Activated CD8-positive, alpha-beta memory T cell treated with anti-CD3 and anti-CD28 coated beads, Interleukin-2, amount 10 ng/mL, durations not matched to agents 7 days and 5 days (primary cell): ENCODE data around the gene LXN. TPM values are rescaled to one million over a fixed set of nuclear protein-coding genes. Genes with fewer than 3 reads are reported as not detected.

Source experiments
- ATAC-seq: fragments of 150-1000 bp; cut with Tn5 transposase; one replicate; pipeline ENCODE4 v1.10.0; 2021; ENCODE audit warnings: moderate library complexity
- CTCF ChIA-PET: fragments of 350-600 bp; sonication (Branson Sonifier 250); formaldehyde crosslinking; loops from one replicate; lab custom pipeline; 2021; ENCODE audit warnings: antibody characterized with exemption; lab: Charles Lee
- DNase-seq: peaks from one replicate; pipeline ENCODE4 v3.0.0-alpha.2; 2020
- H3K27ac Mint-ChIP-seq: one replicate; pipeline ENCODE4 v1.8.0; 2021; ENCODE audit warnings: mild to moderate bottlenecking, mixed read lengths
- H3K27me3 Mint-ChIP-seq: one replicate; pipeline ENCODE4 v1.8.0; 2021; ENCODE audit warnings: mixed read lengths
- H3K36me3 Mint-ChIP-seq: one replicate; pipeline ENCODE4 v1.8.0; 2021; ENCODE audit warnings: mild to moderate bottlenecking, mixed read lengths
- H3K4me1 Mint-ChIP-seq: one replicate; pipeline ENCODE4 v1.8.0; 2021; ENCODE audit warnings: mixed read lengths
- H3K4me3 Mint-ChIP-seq: one replicate; pipeline ENCODE4 v1.8.0; 2021; ENCODE audit warnings: mild to moderate bottlenecking, moderate library complexity, mixed read lengths
- H3K9me3 Mint-ChIP-seq: one replicate; pipeline ENCODE4 v1.8.0; 2022; ENCODE audit warnings: low read depth, mixed read lengths
- total RNA-seq, 2 experiments: library from RNA; stranded (reverse); gene quantifications; one replicate each; pipeline ENCODE4 v1.2.3, GENCODE V29; 2021

LXN gene
- total RNA-seq, 2 experiments from 2014 or later: 6.7 to 7.5 TPM

DNA sequence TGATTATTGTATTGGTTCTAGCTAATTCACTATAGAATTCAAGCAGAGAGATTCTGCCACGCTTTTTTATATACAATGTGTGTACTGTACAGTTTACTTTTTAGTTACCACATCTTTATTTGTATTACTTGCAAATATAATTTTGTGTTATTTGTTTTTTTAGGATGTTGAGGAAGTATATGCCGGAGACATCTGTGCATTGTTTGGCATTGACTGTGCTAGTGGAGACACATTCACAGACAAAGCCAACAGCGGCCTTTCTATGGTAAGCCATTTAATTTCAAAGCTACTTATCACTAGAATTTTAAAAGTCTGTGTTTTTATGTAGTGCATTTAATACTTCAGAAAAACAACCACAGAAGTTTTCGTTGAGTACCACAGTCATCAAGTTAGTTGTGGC lies 11.7 kb downstream of the LXN start:
- CTCF ChIA-PET: interaction anchor here (1.0 to 5.6 kb wide), 7 partner anchors 10 to 134 kb away, joined by 4 to 46 read pairs (median 12); partner anchors contain the start of genes GFM1 and LXN
- Mint-ChIP-seq H3K4me3 (no peak overlapping the region), H3K9me3 (no peaks in the 10 kb centered on the region), H3K4me1 (peaks cover 7% of the 10 kb centered on the region), H3K27me3 (no peaks in the 10 kb centered on the region), H3K36me3 (peaks cover 28% of the 10 kb centered on the region), H3K27ac (no peak overlapping the region)
- DNase-seq (no peak), ATAC-seq (no peak)

DNA sequence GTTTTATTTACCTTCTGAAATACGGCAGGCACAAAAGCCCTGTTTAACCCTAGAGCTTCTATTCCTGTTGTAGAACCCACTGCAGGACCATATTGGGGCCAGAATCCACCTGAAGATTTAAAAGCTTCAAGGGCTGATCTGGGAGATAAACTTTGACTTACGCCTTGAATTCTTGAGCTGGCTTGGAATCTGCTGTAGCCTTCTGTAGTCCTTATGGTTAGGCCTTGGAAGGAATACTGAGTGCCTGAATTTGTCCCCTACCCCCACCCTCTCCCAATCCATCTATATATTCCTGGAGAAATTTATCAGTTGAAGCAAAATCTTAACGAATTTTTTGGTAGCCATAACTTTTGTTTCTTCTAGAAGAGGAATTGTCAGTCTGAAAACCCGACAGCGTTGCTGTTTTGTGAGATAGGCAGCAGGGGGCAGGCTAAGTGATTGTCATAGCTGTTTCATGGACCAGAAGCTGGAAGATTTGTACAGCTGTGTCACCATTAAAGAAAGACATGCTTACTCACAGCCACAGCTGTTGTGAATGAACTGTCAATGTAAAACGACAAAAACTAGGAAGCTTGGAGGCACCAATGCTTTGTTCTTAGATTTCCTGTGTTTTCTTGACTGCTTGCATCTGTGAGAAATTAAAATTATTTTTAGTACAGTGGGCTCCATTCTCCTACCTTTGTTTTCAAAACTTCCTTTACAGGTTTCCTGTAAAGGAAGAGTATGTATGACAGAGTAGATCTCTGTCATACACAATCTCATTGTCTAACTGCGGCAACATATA lies 12.8 kb downstream of the LXN start:
- no peaks in the 10 kb centered on the region for H3K9me3 Mint-ChIP-seq
- peaks cover 7% of the 10 kb centered on the region for H3K4me1 Mint-ChIP-seq
- ATAC-seq: peak; percentile 88
- peak overlapping the region; percentile 32 for H3K27ac Mint-ChIP-seq
- no peak overlapping the region for H3K4me3 Mint-ChIP-seq
- no peaks in the 10 kb centered on the region for H3K27me3 Mint-ChIP-seq
- peaks cover 26% of the 10 kb centered on the region for H3K36me3 Mint-ChIP-seq
- CTCF ChIA-PET: interaction anchor here (0.5 to 5.6 kb wide), 14 partner anchors 8 to 142 kb away, joined by 3 to 46 read pairs (median 9); partner anchors contain the start of genes GFM1, LXN and MFSD1
- peak; percentile 71 for DNase-seq

GRCh38 chr3:158658889-158659288 lies 13.6 kb downstream of the LXN start:
- DNase-seq (no peak), ATAC-seq (no peak)
- CTCF ChIA-PET: interaction anchor here (0.5 to 5.6 kb wide), 13 partner anchors 8 to 143 kb away, joined by 3 to 46 read pairs (median 9); partner anchors contain the start of genes GFM1, LXN and MFSD1
- Mint-ChIP-seq H3K4me1 (peaks cover 7% of the 10 kb centered on the region), H3K36me3 (peaks cover 21% of the 10 kb centered on the region), H3K9me3 (no peaks in the 10 kb centered on the region), H3K4me3 (peak overlapping the region; percentile 4), H3K27ac (peak overlapping the region; percentile 3), H3K27me3 (no peaks in the 10 kb centered on the region)

DNA sequence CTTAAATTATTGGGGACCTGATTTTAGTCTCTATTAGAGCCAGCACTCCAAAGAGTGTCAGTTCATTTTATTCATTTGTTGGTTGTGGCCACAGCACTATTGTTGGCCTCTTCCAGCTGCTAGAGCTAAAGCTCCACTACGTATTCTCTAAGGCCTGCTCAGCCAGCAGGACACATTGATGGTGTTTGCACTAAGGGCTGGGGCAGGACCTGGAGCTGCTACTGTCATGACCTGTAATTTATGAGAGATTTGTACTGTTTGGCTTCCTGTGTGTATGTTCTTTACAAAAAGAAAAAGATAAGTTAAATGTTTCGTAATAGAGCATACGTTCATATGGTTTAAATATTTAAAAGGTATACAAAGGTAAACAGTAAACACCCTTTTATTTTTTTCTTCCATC lies 20.0 kb downstream of the LXN start:
- Mint-ChIP-seq H3K9me3 (no peaks in the 10 kb centered on the region), H3K27me3 (no peaks in the 10 kb centered on the region), H3K4me1 (peaks cover 7% of the 10 kb centered on the region), H3K4me3 (no peak overlapping the region), H3K36me3 (peaks cover 35% of the 10 kb centered on the region), H3K27ac (no peak overlapping the region)
- CTCF ChIA-PET: interaction anchor here (1.0 to 1.7 kb wide), 4 partner anchors 8 to 48 kb away, joined by 3 to 7 read pairs (median 3); partner anchors contain the start of gene GFM1
- ATAC-seq: no peak
- no peak for DNase-seq

GRCh38 chr3:158651192-158651591 lies 21.3 kb downstream of the LXN start:
- H3K27me3 Mint-ChIP-seq: no peaks in the 10 kb centered on the region
- H3K4me1 Mint-ChIP-seq: peaks cover 15% of the 10 kb centered on the region
- no peak for DNase-seq
- no peak for ATAC-seq
- no peak overlapping the region for H3K4me3 Mint-ChIP-seq
- H3K9me3 Mint-ChIP-seq: no peaks in the 10 kb centered on the region
- H3K36me3 Mint-ChIP-seq: peaks cover 35% of the 10 kb centered on the region
- H3K27ac Mint-ChIP-seq: no peak overlapping the region
- CTCF ChIA-PET: interaction anchor here (1.0 to 1.3 kb wide), 3 partner anchors 8 to 139 kb away, joined by 3 to 4 read pairs (median 3); no protein-coding TSS in a partner anchor

GRCh38 chr3:158649791-158650190 lies 22.7 kb downstream of the LXN start:
- H3K27me3 Mint-ChIP-seq: no peaks in the 10 kb centered on the region
- H3K9me3 Mint-ChIP-seq: no peaks in the 10 kb centered on the region
- no peak overlapping the region for H3K4me3 Mint-ChIP-seq
- CTCF ChIA-PET: no interaction called here
- H3K36me3 Mint-ChIP-seq: peaks cover 30% of the 10 kb centered on the region
- ATAC-seq: no peak
- peaks cover 25% of the 10 kb centered on the region for H3K4me1 Mint-ChIP-seq
- no peak overlapping the region for H3K27ac Mint-ChIP-seq
- DNase-seq: no peak

DNA sequence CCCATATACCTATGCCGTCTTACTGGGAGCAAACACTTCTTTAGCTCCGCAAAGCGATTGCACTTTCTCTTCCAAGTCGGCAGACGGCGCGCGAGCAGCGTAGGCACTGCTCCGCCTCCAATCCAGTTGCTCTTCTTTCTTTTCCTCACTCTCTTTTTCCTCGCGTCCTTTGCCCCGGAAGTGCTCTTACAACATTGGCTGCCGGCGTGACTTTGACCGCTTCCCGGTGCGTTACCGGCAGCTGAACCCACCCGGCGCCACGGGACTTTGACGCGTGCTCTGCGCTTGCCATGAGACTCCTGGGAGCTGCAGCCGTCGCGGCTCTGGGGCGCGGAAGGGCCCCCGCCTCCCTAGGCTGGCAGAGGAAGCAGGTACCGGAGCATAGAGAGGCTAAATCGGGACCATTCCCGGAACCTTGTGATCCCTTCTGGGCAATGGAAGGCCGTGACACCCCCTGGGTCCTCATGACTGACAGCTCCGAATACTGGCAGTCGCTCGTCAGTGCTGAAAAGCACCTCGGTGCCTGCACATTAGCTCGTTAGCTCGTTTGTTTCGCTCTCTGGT lies 28.0 kb downstream of the LXN start, which contains the start of gene GFM1:
Gene GFM1, plus strand, starts transcription at position 183 of the 564 bp plus-strand sequence. Its CDS starts 108 bp downstream, at position 291.
- ATAC-seq (peak; percentile 95), DNase-seq (peak; percentile 92)
- H3K36me3 Mint-ChIP-seq: peaks cover 20% of the 10 kb centered on the region
- H3K4me3 Mint-ChIP-seq: peak within 1 kb of the TSS; percentile 97
- CTCF ChIA-PET: interaction anchor here (0.6 to 3.4 kb wide), 29 partner anchors 8 to 1036 kb away, joined by 3 to 43 read pairs (median 4); partner anchors contain the start of genes LXN, MFSD1, MLF1 and RSRC1
- no peaks in the 10 kb centered on the region for H3K9me3 Mint-ChIP-seq
- H3K27me3 Mint-ChIP-seq: no peaks in the 10 kb centered on the region
- H3K4me1 Mint-ChIP-seq: peaks cover 49% of the 10 kb centered on the region
- H3K27ac Mint-ChIP-seq: peak within 1 kb of the TSS; percentile 91

- ATAC-seq: no peak
- H3K27me3 Mint-ChIP-seq: no peaks in the 10 kb centered on the region
- CTCF ChIA-PET: interaction anchor here (1.2 to 2.6 kb wide), 4 partner anchors 17 to 149 kb away, joined by 3 to 16 read pairs (median 6); partner anchors contain the start of gene MLF1
- peaks cover 7% of the 10 kb centered on the region for H3K36me3 Mint-ChIP-seq
- no peak overlapping the region for H3K4me3 Mint-ChIP-seq
- no peaks in the 10 kb centered on the region for H3K9me3 Mint-ChIP-seq
- DNase-seq: no peak
- H3K4me1 Mint-ChIP-seq: peaks cover 44% of the 10 kb centered on the region
- H3K27ac Mint-ChIP-seq: peak overlapping the region; percentile 32
Observed at GRCh38 chr3:158642474-158643210, 29.8 kb downstream of the LXN start.

DNA sequence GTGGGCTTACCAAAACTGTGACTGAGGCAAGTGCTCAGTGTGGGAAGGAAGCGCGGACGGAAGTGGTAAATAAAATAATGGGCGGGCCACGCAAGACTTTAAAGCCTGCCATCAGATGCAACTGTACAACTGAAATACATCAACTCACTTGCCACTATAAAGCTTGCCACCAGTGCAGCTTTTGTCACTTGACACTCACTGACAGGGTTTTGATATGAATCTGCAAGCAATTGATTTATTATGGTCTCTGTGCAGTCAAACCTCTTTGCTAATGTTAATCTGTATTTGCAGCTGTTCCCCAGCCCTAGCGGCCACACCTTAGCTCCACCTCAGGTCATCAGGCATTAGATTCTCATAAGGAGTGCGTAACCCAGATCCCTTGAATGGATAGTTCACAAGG lies 30.4 kb downstream of the LXN start:
- DNase-seq (peak; percentile 52), ATAC-seq (no peak)
- CTCF ChIA-PET: interaction anchor here (1.2 to 1.7 kb wide), 3 partner anchors 18 to 150 kb away, joined by 3 to 9 read pairs (median 4); partner anchors contain the start of gene MLF1
- peak overlapping the region; percentile 79 for H3K27ac Mint-ChIP-seq
- no peaks in the 10 kb centered on the region for H3K9me3 Mint-ChIP-seq
- no peaks in the 10 kb centered on the region for H3K27me3 Mint-ChIP-seq
- H3K36me3 Mint-ChIP-seq: peaks cover 4% of the 10 kb centered on the region
- no peak overlapping the region for H3K4me3 Mint-ChIP-seq
- peaks cover 41% of the 10 kb centered on the region for H3K4me1 Mint-ChIP-seq

- Mint-ChIP-seq H3K4me3 (no peak overlapping the region), H3K4me1 (peaks cover 31% of the 10 kb centered on the region), H3K9me3 (peaks cover 2% of the 10 kb centered on the region), H3K27me3 (no peaks in the 10 kb centered on the region), H3K36me3 (no peaks in the 10 kb centered on the region), H3K27ac (no peak overlapping the region)
- DNase-seq: no peak
- CTCF ChIA-PET: interaction anchor here (0.7 kb wide), 1 partner anchor 12 kb away, joined by 3 read pairs; no protein-coding TSS in a partner anchor
- ATAC-seq: no peak
Observed at GRCh38 chr3:158640646-158641045, 31.8 kb downstream of the LXN start.

DNA sequence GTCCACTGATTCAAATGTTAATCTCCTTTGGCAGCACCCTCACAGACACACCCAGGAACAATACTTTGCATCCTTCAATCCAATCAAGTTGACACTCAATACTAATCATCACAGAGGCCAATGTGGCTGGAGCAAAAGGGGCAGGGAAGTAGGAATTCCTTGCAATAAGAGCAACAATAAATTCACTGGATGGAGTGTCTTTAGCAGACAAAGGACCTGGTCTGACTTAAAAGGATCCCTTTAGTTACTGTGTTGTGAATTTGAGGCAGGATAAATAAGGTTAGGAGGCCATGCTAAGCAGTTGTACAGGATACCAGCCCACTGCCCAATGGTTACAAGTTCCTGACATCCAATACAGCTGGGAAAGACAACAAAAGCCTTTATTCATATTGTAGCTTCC lies 40.5 kb downstream of the LXN start:
- no peaks in the 10 kb centered on the region for H3K4me1 Mint-ChIP-seq
- peaks cover 2% of the 10 kb centered on the region for H3K9me3 Mint-ChIP-seq
- H3K27me3 Mint-ChIP-seq: peaks cover 11% of the 10 kb centered on the region
- no peaks in the 10 kb centered on the region for H3K36me3 Mint-ChIP-seq
- DNase-seq: no peak
- no peak for ATAC-seq
- CTCF ChIA-PET: no interaction called here
- H3K4me3 Mint-ChIP-seq: no peak overlapping the region
- H3K27ac Mint-ChIP-seq: no peak overlapping the region

DNA sequence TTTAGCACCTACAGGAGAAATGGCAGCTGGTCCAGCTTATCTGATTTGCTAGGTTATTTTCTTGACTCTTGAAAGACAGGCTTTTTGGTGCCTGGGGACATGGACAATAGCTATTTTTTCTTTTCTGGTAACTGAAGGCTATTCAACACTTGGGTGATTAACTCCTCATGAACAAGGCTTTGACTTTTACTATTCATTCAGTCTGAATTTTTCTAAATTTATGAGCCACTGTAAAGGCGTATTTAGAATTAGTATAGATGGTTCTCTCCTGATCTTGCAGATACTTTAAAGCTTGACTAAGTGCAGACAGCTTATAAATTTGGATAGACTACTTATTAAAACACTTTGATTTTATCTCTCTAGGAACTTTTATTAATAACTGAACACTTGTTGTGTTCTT lies 46.6 kb downstream of the LXN start:
- Mint-ChIP-seq H3K9me3 (no peaks in the 10 kb centered on the region), H3K36me3 (no peaks in the 10 kb centered on the region), H3K4me1 (no peaks in the 10 kb centered on the region), H3K27me3 (peaks cover 7% of the 10 kb centered on the region), H3K4me3 (no peak overlapping the region), H3K27ac (no peak overlapping the region)
- ATAC-seq (no peak), DNase-seq (no peak)
- CTCF ChIA-PET: no interaction called here
